ENCODE data around the gene ANGPTL4.
A peak's percentile ranks its signal among the peaks of the same experiment; 100 is the strongest.
"Not testable (repeated sequence)": the region's sequence is repeated elsewhere in the genome, so short reads cannot be mapped to it uniquely, and the experiment has no call there.

Gene ANGPTL4

DNA sequence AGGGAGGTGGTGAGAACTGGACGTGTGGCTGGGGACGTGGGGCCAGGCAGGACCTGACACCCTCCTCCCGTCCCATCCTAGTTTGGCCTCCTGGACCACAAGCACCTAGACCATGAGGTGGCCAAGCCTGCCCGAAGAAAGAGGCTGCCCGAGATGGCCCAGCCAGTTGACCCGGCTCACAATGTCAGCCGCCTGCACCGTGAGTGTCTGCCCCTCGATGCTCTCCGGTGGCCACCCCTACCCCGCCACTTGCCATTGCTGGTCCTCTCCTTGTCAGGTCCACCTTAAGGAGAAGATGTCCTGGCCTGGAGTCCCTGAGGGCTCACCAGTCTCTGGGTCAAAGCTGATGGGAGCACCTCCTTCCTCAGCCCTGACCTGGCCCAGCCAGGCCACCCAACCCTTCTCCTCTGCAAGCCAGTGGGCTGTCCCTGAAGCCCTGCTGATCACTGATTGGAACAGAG is 2.2 kb downstream of the ANGPTL4 start:
- DNase-seq = no peak

DNA sequence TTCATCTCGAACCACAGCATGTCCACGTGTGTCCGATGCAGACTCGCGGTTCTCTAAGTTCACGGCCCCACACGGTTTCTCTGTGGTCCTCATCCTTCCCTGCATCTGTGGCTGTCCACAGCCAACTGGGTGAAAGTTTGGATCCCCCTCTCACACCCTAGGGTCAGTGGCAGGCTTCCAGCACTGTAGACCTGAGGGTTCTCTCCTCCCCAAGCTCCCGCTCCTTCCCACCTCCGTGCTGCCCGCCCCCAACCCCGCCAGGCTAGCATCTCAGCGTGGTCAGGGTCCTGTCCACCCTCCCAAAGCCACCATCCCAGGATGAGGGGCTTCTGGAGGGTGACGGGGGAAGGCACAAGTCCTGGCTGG is 3.0 kb downstream of the ANGPTL4 start:
- no peak for DNase-seq

DNA sequence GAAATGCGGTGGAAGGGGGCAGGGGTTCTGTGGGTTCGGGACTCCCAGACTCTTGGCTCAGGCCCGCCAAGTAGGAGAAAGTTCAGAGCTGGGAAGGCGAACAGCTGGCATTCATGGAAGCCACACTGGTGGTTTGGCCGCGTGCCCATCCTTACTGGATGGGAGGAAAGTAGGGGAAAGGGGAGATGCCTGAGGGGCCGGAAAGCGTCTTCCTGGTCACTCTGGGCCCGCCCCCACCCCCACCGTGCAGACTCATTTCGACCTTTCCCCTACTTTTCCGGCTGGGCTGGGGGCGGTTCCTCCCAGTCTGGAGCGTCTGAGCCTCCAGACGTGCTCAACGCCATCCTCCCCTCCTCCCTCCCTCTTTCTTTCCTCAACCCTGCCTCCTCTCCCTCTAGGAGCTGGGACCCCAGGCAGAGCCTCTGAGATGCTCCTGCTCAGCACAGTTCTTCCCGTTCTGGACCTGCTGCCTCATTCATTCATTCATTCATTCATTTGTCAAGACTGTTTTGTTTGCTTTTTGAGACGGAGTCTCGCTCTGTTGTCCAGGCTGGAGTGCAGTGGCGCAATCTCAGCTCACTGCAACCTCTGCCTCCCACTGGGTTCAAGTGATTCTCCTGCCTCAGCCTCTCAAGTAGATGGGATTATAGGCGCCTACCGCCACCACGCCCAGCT is 3.5 kb downstream of the ANGPTL4 start:
- no peak for DNase-seq

DNA sequence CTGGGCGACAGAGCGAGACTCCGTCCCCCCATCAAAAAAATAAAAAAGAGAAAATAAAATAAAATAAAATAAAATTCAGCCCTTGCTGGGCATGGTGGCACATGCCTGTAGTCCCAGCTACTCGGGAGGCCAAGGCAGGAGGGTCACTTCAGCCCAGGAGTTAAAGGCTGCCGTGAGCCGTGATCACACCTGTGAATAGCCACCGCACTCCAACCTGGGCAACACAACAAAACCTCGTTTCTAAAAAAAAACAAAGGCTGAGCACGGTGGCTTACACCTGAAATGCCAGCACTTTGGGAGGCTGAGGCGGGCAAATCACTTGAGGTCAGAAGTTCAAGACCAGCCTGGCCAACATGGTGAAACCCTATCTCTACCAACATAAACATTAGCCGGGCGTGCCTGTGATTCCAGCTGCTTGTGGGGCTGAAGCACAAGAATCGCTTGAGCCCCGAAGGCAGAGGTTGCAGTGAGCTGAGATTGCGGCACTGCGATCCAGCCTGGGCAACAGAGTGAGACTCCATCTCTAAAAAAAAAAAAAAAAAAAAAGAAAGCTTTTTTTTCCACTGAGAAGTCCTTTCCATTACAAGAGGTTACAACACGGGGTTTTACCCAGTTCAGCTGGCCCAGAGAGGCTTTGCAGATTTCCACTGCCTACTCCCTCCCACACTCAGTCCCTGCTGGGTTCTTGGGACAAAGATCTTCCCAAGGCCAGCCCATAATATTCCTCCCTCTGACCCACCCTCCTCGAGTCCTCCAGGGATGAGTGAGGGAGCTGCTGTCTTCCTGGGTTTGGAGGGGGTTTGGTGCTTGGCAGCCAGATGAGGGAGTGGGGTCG is 6.4 kb downstream of the ANGPTL4 start:
- DNase-seq = no peak

DNA sequence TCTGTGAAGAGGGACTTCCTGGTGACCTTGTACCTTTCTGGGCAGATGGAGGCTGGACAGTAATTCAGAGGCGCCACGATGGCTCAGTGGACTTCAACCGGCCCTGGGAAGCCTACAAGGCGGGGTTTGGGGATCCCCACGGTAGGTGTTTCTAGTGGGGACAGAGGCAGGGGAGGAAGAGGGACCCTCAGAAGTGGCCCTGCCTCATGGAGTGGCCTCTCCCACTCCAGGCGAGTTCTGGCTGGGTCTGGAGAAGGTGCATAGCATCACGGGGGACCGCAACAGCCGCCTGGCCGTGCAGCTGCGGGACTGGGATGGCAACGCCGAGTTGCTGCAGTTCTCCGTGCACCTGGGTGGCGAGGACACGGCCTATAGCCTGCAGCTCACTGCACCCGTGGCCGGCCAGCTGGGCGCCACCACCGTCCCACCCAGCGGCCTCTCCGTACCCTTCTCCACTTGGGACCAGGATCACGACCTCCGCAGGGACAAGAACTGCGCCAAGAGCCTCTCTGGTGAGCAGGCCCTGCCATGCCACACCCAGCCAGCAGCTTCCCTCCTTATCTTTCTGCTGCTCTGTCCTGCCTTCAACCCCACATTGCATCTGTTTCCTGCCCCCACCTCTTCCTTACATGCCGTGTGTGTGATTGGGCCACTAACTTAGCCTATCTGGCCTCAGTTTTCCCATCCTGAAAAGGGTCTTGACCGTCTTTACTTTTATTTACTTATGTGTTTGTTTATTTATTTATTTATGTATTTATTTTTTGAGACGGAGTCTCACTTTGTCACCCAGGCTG is 7.3 kb downstream of the ANGPTL4 start:
- DNase-seq = no peak

DNA sequence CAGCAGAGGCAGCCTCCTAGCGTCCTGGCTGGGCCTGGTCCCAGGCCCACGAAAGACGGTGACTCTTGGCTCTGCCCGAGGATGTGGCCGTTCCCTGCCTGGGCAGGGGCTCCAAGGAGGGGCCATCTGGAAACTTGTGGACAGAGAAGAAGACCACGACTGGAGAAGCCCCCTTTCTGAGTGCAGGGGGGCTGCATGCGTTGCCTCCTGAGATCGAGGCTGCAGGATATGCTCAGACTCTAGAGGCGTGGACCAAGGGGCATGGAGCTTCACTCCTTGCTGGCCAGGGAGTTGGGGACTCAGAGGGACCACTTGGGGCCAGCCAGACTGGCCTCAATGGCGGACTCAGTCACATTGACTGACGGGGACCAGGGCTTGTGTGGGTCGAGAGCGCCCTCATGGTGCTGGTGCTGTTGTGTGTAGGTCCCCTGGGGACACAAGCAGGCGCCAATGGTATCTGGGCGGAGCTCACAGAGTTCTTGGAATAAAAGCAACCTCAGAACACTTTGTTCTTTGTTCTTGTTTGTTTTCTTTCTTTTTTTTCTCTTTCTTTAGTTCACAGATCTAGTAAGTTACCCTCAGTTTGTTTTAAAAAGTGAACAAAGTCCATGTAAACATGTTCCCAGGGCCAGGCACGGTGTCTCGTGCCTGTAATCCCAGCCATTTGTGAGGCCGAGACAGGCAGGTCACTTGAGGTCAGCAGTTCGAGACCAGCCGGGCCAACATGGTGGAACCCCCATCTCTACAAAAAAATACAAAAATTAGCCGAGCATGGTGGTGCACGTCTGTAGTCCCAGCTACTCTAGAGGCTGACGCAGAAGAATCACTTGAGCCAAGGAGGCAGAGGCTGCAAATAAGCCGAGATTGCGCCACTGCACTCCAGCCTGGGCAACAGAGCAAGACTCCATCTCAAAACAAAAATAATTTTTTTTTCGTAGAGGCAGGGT is 10.2 kb downstream of the ANGPTL4 start:
- no peak for DNase-seq

DNA sequence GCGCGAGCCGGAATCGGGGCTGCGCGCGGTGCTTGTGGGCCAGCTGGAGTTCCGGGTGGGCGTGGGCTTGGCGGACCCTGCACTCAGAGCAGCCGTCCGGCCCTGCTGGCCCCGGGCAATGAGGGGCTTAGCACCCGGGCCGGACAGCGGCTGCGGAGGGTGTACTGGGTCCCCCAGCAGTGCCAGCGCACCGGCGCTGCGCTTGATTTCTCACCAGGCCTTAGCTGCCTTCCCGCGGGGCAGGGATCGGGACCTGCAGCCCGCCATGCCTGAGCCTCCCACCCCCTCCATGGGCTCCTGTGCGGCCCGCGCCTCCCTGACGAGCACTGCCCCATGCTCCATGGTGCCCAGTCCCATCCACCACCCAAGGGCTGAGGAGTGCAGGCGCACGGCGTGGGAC is 11.8 kb downstream of the ANGPTL4 start:
- not testable (repeated sequence) for DNase-seq

DNA sequence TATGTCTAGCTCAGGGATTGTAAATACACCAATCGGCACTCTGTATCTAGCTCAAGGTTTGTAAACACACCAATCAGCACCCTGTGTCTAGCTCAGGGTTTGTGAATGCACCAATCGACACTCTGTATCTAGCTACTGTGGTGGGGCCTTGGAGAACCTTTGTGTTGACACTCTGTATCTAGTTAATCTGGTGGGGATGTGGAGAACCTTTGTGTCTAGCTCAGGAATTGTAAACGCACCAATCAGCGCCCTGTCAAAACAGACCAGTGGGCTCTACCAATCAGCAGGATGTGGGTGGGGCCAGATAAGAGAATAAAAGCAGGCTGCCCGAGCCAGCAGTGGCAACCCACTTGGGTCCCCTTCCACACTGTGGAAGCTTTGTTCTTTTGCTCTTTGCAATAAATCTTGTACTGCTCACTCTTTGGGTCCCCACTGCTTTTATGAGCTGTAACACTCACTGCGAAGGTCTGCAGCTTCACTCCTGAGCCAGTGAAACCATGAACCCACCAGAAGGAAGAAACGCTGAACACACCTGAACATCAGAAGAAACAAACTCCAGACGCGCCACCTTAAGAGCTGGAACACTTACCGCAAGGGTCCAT is 12.5 kb downstream of the ANGPTL4 start:
- not testable (repeated sequence) for DNase-seq

DNA sequence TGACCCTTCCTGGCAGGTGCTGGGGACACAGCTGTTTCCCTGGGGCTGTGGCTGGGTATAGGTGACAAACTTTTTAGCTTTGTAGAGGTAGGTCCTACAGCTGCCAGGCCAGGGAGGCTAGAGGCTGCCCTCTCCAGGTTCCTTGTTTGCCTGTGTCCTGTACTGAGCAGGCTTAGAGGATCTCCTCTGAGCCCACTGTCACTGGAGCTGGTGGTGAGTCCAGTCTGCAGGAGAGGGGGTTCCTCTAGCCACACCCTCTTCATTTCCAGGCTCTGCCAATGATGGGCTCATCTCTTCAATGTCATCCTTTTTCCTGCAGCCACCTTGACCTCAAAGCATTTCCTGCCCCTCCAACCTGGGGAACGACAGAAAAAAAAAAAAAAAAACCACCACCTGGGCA is 13.6 kb downstream of the ANGPTL4 start:
- no peak for DNase-seq

DNA sequence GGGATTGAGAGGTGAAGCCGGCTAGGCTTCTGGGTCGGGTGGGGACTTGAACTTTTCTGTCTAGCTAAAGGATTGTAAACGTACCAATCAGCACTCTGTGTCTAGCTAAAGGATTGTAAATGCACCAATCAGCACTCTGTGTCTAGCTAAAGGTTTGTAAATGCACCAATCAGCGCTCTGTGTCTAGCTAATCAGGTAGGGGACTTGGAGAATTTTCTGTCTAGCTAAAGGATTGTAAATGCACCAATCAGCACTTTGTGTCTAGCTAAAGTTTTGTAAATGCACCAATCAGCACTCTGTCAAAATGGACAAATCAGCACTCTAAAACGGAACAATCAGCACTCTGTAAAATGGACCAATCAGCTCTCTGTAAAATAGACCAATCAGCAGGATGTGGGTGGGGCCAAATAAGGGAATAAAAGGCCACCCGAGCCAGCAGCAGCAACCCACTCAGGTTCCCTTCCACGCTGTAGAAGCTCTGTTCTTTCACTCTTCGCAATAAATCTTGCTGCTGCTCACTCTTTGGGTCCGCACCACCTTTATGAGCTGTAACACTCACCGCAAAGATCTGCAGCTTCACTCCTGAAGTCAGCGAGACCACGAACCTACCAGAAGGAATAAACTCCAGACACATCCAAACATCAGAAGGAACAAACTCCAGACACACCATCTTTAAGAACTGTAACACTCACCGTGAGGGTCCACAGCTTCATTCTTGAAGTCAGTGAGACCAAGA is 15.4 kb downstream of the ANGPTL4 start:
- not testable (repeated sequence) for DNase-seq

DNA sequence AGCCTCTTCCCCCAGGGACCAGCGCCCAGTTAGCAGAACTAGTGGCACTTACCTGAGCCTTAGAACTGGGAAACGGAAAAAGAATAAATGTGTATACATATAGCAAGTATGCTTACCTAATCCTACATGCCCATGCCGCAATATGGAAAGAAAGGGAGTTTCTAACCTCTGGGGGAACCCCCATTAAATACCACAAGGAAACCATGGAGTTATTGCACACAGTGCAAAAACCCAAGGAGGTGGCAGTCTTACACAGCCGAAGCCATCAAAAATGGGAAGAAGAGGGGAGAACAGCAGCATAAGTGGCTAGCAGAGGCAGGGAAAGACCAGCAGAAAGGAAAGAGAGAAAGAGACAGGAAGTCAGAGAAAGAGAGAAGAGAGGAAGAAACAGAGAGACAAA is 20.6 kb downstream of the ANGPTL4 start:
- not testable (repeated sequence) for DNase-seq

DNA sequence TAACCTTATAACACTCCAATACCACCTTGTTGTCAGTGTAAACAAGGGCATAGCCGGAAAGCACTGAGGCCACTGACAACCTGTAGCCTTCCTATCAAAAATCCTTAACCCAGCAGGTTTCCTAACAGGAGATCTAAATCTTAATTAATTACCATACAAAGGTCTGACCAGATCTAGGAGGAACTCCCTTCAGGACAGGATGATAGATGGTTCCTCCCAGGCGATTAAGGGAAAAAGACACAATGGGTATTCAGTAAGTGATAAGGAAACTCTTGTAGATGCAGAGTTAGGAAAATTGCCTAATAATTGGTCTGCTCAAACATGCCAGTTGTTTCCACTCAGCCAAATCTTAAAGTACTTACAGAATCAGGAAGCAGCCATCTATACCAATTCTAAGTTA is 21.1 kb downstream of the ANGPTL4 start:
- DNase-seq = not testable (repeated sequence)

DNA sequence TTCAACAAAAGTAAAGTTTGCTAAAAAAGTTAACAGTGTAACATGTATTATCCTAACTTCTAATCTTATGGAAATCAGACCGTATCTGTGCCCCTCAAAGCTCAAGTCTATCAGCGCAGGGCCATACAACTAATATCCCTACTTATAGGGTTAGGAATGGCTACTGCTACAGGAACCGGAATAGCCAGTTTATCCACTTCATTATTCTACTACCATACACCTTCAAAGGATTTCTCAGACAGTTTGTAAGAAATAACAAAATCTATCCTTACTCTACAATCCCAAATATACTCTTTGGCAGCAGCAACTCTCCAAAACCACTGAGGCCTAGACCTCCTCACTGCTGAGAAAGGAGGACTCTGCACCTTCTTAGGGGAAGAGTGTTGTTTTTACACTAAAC is 21.6 kb downstream of the ANGPTL4 start:
- not testable (repeated sequence) for DNase-seq

DNA sequence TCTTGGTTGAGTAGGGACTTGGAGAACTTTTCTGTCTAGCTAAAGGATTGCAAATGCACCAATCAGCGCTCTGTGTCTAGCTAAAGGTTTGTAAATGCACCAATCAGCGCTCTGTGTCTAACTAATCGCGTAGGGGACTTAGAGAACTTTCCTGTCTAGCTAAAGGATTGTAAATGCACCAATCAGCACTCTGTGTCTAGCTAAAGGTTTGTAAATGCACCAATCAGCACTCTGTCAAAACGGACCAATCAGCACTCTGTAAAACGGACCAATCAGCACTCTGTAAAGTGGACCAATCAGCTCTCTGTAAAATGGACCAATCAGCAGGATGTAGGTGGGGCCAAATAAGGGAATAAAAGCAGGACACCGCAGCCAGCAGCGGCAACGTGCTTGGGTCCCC is 22.5 kb downstream of the ANGPTL4 start:
- not testable (repeated sequence) for DNase-seq

DNA sequence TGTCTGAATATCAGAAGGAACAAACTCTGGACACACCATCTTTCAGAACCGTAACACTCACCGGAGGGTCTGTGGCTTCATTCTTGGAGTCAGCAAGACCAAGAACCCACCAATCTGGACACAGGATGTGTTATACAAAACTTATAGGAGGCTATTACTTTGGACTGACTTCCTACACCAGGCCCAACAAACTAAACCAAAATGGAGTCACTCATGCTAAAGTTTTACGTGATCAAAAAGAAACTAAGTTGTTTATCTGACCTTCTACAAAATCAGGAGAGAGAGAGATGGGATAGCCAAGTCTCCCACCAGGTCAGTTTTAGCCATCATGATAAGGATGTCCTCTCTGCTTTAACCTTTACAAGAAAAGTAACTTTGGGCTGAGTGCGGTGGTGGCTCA is 23.0 kb downstream of the ANGPTL4 start:
- no peak for DNase-seq

DNA sequence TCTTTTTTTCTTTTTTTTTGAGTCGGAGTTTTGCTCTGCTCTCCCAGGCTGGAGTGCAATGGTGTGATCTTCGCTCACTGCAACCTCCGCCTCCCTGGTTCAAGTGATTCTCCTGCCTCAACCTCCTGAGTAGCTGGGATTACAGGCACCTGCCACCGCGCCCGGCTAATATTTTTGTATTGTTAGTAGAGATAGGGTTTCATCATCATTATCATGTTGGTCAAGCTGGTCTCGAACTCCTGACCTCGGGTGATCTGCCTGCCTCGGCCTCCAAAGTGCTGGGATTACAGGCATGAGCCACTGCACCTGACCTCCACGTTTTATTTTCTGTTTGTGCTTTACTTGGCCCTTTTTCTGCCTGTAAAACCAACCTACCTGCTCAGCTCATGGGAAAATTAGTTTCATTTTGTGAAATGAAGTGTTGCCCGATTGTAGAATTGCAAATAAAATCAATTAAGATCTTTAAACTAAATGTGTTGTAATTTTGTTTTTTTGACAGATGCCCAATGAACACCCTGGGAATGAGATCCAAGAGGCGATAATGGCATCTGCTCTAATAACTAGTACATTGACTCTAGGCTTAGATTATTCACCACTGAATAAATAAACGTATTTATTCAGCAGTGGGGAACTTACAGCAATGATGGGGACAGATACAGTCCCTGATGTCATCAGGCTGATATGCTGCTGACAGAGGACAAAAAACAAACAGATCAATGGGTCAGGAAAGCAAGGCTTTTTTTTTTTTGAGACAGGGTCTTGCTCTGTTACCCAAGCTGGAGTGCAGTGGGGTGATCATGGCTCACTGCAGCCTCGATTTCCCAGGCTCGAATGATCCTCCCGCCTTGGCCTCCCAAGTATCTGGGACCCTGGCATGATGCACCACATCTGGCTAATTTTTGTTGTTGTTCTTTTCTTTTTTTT is 24.0 kb downstream of the ANGPTL4 start:
- no peak for DNase-seq

DNA sequence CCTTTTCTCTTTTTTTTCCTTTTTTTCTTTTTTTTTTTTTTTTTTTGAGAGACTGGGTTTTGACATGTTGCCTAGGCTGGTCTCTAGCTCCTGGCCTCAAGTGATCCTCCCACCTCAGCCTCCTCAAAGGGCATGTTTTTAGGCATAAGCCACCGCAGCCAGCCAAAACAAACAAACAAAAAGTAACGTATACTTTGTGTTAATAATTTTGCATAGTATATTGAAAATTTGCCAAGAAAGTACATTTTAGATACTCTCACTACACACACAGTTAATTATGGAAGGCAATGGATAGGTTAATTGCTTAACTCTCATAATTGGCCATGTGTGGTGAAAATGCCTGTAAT is 24.6 kb downstream of the ANGPTL4 start:
- DNase-seq = no peak

DNA sequence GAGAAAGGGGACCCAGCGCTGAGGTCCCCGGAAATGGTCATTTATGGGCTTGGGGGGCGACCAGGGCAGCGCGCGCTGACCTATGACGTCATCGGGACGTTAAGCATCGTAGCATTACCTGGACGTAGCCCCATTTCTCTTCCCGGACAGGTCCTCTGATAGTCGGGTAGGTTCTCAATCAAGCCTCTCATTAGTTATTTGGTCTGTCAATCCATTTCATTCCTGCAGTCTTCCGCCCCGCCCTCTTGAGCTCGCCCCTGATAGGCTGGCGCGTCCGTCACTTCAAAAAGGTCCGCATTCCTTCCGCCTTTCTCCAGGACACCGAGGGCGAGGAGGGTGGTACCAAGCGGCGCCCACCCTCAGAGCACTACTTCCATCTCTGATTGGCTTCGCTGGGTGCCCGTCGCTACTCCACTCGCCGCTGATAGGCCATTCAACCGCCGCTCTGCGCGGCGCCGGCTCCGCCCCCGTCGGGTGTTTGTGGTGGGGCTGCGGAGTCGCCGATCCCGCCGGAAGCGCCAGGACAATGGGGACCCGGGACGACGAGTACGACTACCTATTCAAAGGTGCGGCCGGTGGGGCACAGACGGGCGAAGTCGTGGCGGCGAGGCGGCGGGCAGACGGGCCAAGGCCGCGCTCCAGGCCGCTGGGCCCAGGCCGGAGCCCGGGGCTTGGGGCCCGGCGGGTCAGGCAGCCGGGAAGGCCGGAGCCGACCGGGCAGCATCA is 26.1 kb downstream of the ANGPTL4 start, which contains the start of gene RAB11B:
Gene RAB11B, plus strand, starts transcription at position 470 of the 726 bp plus-strand sequence. Its CDS starts 57 bp downstream, at position 527.
- DNase-seq = peak; percentile 95 to 99

DNA sequence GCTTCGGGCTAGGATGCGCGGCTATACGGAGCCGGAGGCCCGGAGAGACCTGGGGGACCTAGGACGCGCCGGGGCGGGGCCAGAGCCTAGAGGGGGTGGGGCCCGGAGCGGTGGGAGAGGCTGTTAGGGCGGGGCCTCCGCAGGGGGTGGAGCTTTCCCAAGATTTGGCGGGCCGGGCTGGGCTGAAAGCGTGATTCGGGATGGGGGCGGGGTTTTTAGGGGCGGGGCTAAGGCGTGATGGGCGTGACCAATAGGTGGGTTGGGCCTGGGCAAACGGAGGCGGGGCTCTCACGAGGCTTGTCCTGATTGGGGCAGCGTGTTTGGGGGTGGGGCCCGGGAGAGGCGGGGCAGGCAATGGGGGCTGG is 26.6 kb downstream of the ANGPTL4 start:
- DNase-seq = peak; percentile 86 to 87
